ENCODE measurements around the gene GSTO1.
A peak's percentile ranks its signal among the peaks of the same experiment; 100 is the strongest.

Gene GSTO1

GRCh38 chr10:104274762-104275721 is 20.4 kb downstream of the GSTO1 start:
- no peak for DNase-seq (ENCODE audit: low read depth in 2 of 2, low spot score in 1 of 2)

GRCh38 chr10:104276192-104276591 is 21.5 kb downstream of the GSTO1 start:
- no peak for DNase-seq (ENCODE audit: low read depth in 2 of 2, low spot score in 1 of 2)

DNA sequence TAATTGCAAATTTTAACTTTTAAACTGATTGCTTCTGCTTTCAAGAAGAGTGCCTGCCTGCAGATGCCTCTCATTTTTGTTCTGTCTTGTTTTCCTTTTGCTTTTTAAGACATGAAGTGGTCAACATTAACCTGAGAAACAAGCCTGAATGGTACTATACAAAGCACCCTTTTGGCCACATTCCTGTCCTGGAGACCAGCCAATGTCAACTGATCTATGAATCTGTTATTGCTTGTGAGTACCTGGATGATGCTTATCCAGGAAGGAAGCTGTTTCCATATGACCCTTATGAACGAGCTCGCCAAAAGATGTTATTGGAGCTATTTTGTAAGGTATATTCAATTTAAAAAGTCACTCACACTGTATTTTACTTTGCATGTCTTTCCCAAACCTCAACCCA is 23.1 kb downstream of the GSTO1 start:
- DNase-seq (ENCODE audit: low read depth in 2 of 2, low spot score in 1 of 2) = no peak

DNA sequence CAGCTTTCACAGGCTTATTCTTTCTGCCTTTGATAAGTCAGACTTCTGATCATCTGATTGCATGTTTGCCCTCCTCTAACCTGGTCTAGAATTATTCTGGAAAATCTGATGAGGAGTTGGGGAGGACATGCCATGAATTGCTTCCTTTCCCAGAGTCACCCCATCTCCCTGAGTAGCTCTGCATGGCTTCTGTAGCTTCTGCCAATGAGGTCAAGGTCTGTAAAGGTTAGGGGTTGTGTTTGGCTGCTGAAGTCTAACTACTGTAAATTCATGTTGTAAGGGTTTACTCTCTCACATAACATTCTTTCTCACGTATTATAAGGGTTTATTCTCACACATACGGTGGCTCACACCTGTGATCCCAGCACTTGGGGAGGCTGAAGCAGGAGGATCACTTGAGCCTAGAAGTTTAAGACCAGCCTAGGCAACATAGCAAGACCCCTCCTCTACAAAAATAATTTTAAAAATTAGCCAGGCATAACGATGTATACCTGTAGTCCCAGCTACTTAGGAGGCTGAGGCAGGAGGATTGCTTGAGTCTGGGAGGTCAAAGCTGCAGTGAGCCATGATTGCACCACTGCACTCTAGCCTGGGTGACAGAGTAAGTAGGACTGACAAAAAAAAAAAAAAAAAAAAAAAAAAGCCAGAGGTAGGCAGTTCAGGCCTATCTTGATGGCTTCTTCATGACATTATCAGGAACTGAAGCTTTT is 25.0 kb downstream of the GSTO1 start:
- no peak for DNase-seq (ENCODE audit: low read depth in 2 of 2, low spot score in 1 of 2)

DNA sequence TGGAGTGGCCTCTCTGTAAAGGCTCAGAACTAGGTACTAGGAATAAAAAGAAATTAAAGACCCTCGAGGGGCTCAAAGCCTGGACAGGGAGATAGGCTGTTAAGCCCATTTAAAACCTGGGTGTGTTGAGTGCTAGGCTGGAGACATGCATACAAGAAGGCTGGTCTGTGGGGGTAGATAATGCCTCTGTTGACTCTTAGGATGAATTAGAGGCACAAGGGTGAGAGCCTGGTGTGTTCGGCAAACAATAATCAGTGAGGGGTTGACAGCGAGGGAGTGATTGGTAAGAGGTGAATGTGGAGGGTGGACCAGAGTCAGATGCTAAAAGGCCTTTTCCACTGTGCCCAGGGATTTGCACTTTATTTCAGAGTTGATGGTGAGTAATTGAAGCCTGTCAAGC is 27.0 kb downstream of the GSTO1 start:
- no peak for DNase-seq (ENCODE audit: low read depth in 2 of 2, low spot score in 1 of 2)

DNA sequence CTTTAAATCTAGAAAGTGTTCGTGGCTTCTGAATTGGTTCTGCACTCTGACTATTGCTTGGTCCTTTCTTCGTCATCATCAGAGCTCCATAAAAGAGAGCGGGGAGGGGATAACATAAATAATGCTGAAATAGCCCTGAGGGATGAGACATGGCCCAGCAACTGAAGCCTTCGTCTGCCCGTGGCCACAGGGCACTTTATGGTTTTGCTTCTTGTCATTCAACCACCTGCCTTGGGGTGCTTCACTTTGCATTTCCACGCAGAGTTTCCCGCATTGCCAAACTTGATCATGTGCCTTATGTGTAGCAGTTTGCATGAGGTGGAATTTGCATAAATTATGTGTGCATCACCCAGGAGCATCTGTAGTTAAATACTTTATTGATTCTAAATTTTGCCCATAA is 30.2 kb downstream of the GSTO1 start:
- DNase-seq (ENCODE audit: low read depth in 2 of 2, low spot score in 1 of 2) = no peak

DNA sequence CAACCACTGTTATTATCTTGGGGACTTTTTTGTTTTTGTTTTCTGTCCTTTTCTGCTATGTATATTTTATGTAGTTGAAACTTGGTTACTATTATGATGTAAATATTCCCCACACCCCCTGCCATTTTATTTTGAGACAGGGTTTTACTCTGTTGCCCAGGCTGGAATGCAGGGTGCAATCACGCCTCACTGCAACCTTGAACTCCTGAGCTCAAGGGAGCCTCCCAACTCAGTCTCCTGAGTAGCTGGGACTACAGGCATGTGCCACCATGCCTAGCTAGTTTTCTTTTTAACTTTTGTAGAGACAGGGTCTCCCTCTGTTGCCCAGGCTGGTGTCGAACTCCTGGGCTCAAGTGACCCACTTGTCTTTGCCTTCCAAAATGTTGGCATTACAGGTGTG is 32.2 kb downstream of the GSTO1 start:
- no peak for DNase-seq (ENCODE audit: low read depth in 2 of 2, low spot score in 1 of 2)

DNA sequence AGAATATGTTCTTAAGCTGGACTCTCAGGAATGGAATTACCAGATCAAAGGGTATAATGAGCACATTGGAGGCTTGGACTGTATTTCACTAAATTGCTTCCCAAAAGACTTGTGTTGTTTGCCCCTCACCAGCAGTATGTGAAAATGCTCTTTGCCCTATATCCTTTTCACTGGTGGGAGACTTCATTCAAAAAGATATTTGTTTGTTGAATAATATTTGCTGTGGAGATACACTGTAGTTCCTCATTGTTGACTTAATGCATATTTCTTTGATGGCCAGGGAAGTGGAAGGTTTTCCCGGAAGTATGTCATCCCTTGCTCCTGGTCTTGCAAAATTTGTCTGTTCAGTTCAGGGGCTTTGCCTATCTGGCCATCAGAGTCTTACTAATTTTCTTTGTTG is 33.7 kb downstream of the GSTO1 start:
- no peak for DNase-seq (ENCODE audit: low read depth in 2 of 2, low spot score in 1 of 2)

GRCh38 chr10:104291439-104291951 is 36.8 kb downstream of the GSTO1 start:
- peak; percentile 69 to 83 for DNase-seq (ENCODE audit: low read depth in 2 of 2, low spot score in 1 of 2)

- no peak for DNase-seq (ENCODE audit: low read depth in 2 of 2, low spot score in 1 of 2)
Observed at GRCh38 chr10:104293011-104293410, 38.3 kb downstream of the GSTO1 start.

- no peak for DNase-seq (ENCODE audit: low read depth in 2 of 2, low spot score in 1 of 2)
Observed at GRCh38 chr10:104293781-104294321, 39.2 kb downstream of the GSTO1 start.

- DNase-seq (ENCODE audit: low read depth in 2 of 2, low spot score in 1 of 2) = no peak
Observed at GRCh38 chr10:104296687-104297436, 42.2 kb downstream of the GSTO1 start.

DNA sequence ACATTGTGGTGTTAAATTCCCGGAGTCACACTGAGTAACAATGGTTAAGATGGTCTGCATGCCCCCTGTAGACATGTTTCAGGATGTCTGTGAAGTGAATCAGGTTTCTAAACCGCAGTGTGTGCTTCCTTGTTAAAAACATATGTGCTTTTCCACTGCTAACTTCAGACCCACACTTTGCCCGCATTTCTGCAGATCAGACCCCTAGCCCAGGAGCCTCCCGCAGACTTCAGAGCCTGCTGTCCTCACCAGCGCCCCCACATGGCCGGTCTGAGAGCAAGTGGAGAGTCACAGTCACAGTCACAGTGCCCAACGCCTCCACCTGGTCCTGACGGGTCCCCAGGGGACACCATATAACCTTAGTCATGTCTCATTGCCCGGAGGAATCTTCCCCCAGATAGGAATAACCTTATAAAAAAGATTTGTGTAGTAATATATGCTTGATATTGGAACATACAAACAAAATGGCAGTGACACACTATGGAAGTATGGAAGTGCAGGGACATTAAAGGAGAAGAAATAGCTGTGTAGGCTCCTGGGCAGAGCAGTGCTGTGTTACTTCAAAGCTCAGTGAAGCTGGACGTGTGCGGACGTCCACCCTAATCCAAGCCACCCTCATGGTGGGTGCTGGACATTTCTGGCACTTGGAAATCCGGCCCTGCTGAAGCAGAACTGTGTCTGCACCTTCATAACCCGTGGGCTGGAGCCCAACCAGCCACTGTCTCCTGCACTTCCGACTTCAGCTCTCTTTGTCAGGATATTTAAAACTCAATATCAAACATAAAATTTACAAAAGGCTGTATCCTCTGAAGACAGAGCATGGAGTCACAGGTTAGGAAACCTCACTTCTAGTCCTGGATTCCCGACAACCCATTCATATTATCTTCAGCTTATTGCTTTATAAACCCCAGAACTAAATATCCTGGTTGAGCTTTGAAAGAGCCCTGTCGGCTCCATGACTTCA is 43.3 kb downstream of the GSTO1 start:
- no peak for DNase-seq (ENCODE audit: low read depth in 2 of 2, low spot score in 1 of 2)

DNA sequence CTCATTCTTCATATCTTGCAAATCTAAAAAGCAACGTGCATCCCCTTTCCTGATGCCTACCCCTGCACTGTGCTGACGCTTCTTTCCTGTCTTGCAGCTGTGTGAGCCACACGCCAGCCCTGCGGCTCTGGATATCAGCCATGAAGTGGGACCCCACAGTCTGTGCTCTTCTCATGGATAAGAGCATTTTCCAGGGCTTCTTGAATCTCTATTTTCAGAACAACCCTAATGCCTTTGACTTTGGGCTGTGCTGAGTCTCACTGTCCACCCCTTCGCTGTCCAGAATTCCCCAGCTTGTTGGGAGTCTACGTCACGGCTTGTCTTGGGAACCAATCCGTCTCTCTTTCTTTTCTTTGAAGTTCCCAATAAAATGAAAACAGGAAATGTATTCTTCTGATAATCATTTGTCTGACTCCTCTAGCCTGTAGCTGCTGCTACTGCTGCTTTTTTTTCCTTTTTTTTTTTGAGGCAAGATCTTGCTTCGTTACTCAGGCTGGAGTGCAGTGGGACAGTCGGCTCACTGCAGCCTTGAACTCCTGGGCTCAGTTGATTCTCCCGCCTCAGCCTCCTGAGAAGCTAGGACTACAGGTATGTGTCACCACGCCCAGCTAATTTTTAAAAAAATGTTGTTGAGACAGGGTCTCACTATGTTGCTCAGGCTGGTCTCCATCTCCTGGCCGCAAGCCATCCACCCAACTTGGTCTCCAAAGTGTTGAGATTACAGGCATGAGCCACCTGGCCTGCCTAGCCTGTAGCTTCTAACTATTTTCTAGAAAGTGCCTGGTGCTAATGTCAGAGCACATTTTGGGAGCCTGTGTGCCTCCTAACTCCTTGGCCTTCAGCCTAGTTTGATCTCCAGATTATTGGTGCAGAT is 44.6 kb downstream of the GSTO1 start:
- no peak for DNase-seq (ENCODE audit: low read depth in 2 of 2, low spot score in 1 of 2)

DNA sequence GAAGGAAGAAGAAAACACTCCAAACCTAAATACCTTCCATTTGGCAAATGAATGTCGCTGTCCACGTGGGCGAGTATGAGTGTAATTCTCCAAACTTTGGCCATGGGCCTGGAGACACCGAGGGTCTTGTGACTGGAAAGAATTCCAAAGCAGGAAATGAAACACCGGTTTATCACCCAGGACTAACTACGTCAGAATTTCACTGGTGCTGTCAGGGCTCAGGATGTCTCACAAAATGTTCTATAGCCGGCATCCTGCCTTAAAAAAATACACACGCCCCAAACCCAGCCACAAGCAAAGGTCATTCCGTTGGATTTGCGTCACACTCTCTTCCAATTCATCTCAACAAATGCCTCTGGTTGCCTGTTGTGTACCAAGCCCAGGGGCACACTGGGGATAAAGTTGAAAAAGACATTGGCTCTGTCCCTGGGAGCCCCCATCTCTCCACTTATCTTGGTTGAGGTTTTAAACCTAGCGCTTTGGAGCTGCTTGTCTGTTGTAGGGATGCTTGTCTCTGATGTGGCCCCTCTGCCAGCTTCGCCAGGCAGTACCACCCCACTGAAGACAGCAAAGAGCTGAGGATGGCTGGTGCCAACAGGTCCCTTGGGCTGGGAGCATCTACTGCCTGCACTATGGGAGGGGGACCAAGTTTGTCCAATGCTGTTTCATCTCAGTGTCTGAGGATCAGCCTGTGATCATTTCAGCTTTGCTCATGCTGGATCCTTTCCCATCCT is 45.5 kb downstream of the GSTO1 start:
- DNase-seq (ENCODE audit: low read depth in 2 of 2, low spot score in 1 of 2) = no peak

GRCh38 chr10:104300736-104301292 is 46.1 kb downstream of the GSTO1 start:
- DNase-seq (ENCODE audit: low read depth in 2 of 2, low spot score in 1 of 2) = no peak

GRCh38 chr10:104301907-104302690 is 47.4 kb downstream of the GSTO1 start:
- no peak for DNase-seq (ENCODE audit: low read depth in 2 of 2, low spot score in 1 of 2)
